HCT116 (cell line): Measurements from ENCODE around the gene HCN4. TPM values are rescaled to one million over a fixed set of nuclear protein-coding genes. Genes with fewer than 3 reads are reported as not detected.

ENCODE experiments used
- ATAC-seq: fragments of 200-7000 bp; cut with Tn5 transposase; 2 replicates; pipeline ENCODE4 v1.9.1; 2020; ENCODE audit warnings: mild to moderate bottlenecking, moderate library complexity
- Bru-seq: library from RNA; stranded (reverse); fragments of 400-500 nt; gene quantifications from one replicate; lab custom pipeline; 2021; lab: Mats Ljungman, UMichigan
- BruChase-seq, 2 experiments: library from RNA; stranded (reverse); fragments of 400-500 nt; gene quantifications; one replicate each; lab custom pipeline; 2021; lab: Mats Ljungman, UMichigan
- BruUV-seq: library from RNA; stranded (reverse); fragments of 400-500 nt; replicated peaks from 2 replicates; lab custom pipeline; 2021; lab: Mats Ljungman, UMichigan
- CTCF ChIA-PET: fragments of 300-600 bp; sonication (Branson Sonifier 250); formaldehyde crosslinking; loops from one replicate; lab custom pipeline; 2021; ENCODE audit warnings: antibody characterized with exemption; lab: Charles Lee
- POLR2A ChIA-PET: fragments of 300-600, 350-600 bp; sonication (Branson Sonifier 250); formaldehyde crosslinking; loops from one replicate; lab custom pipeline; 2021; ENCODE audit warnings: antibody characterized with exemption; lab: Charles Lee
- RAD21 ChIA-PET, 2 experiments: fragments of 300-600 bp; sonication (Branson Sonifier 250); formaldehyde crosslinking; loops; one replicate each; lab custom pipeline; 2023; ENCODE audit warnings: low total read pairs in 2 of 2; ENCODE audit not compliant: uncharacterized antibody in 2 of 2, unreplicated experiment in 2 of 2, low non-redundant PET in 1 of 2; lab: Charles Lee
- DNase-seq: peaks from one replicate; pipeline ENCODE4 v3.0.0-alpha.2; 2010; ENCODE audit warnings: low read depth, low spot score
- H2AFZ ChIP-seq: fragments of 200-600 bp; shearing (Covaris generic), sonication (generic); 2 replicates; pipeline ENCODE4 v1.6.1; 2017; ENCODE audit warnings: low read depth, mixed run types, mixed read lengths, antibody characterized with exemption, low read length; ENCODE audit not compliant: poor library complexity, severe bottlenecking
- H3K27ac ChIP-seq: 2 replicates; pipeline ENCODE4 v1.5.1; 2012; ENCODE audit warnings: low read depth, low read length
- H3K27me3 ChIP-seq: fragments of 200-600 bp; sonication (generic); 2 replicates; pipeline ENCODE4 v1.6.1; 2016; ENCODE audit warnings: mixed run types, low read length, mixed read lengths; ENCODE audit not compliant: insufficient read depth
- H3K36me3 ChIP-seq, 2 experiments: fragments of 200-500 bp in 1 of 2; fragments of 200-600 bp in 1 of 2; sonication (Bioruptor generic) in 1 of 2; sonication (generic) in 1 of 2; 2 replicates each; pipeline versions ENCODE4 v1.5.1 to v1.6.1; 2014 to 2016; ENCODE audit warnings: low read length in 2 of 2, inconsistent platforms in 1 of 2, mixed read lengths in 1 of 2, mixed run types in 1 of 2; ENCODE audit not compliant: insufficient read depth in 2 of 2, control insufficient read depth in 1 of 2
- H3K4me1 ChIP-seq, 2 experiments: fragments of 200-600 bp in 1 of 2; sonication (generic) in 1 of 2; 2 replicates each; pipeline versions ENCODE4 v1.5.1 to v1.6.1; 2012 to 2017; ENCODE audit warnings: low read length in 2 of 2, inconsistent platforms in 1 of 2, mild to moderate bottlenecking in 1 of 2, mixed read lengths in 1 of 2, mixed run types in 1 of 2, moderate library complexity in 1 of 2; ENCODE audit not compliant: insufficient read depth in 2 of 2, control insufficient read depth in 1 of 2
- H3K4me2 ChIP-seq: fragments of 200-600 bp; sonication (generic); 2 replicates; pipeline ENCODE4 v1.6.1; 2017; ENCODE audit warnings: mixed run types, low read length, mixed read lengths
- H3K4me3 ChIP-seq, 2 experiments: fragments of 200-600 bp in 1 of 2; sonication (generic) in 1 of 2; replicated peaks in 1 of 2; 2 replicates each; pipeline ENCODE4 v1.5.1; 2011 to 2016; ENCODE audit warnings: low read length in 2 of 2, control low read depth in 1 of 2, low read depth in 1 of 2, mild to moderate bottlenecking in 1 of 2, mixed read lengths in 1 of 2, mixed run types in 1 of 2
- H3K79me2 ChIP-seq: fragments of 200-600 bp; sonication (generic); 2 replicates; pipeline ENCODE4 v1.6.1; 2017; ENCODE audit warnings: mild to moderate bottlenecking, mixed run types, low read length, moderate library complexity, mixed read lengths; ENCODE audit not compliant: insufficient read depth
- H3K9ac ChIP-seq: fragments of 200-600 bp; sonication (generic); 2 replicates; pipeline ENCODE4 v1.6.1; 2016; ENCODE audit warnings: low read length, mixed read lengths
- H3K9me2 ChIP-seq: fragments of 200-600 bp; sonication (generic), shearing (Covaris generic); 2 replicates; pipeline ENCODE4 v1.6.1; 2017; ENCODE audit warnings: mixed run types, mild to moderate bottlenecking, moderate library complexity; ENCODE audit not compliant: insufficient read depth
- H3K9me3 ChIP-seq, 2 experiments: fragments of 200-500 bp in 1 of 2; fragments of 200-600 bp in 1 of 2; sonication (Bioruptor generic) in 1 of 2; sonication (generic) in 1 of 2; 2 replicates each; pipeline ENCODE4 v1.6.1; 2014 to 2017; ENCODE audit warnings: low read length in 2 of 2, mixed read lengths in 2 of 2, inconsistent platforms in 1 of 2, low read depth in 1 of 2, mild to moderate bottlenecking in 1 of 2, mixed run types in 1 of 2, moderate library complexity in 1 of 2; ENCODE audit not compliant: control insufficient read depth in 1 of 2, insufficient read depth in 1 of 2
- H4K20me1 ChIP-seq: fragments of 200-600 bp; sonication (generic), shearing (Covaris generic); 2 replicates; pipeline ENCODE4 v1.6.1; 2017; ENCODE audit warnings: mixed run types, mild to moderate bottlenecking, moderate library complexity; ENCODE audit not compliant: insufficient read depth
- ATF3 ChIP-seq: IDR thresholded peaks from 2 replicates; pipeline ENCODE4 v1.6.1; 2012
- CBX3 ChIP-seq: IDR thresholded peaks from 2 replicates; pipeline ENCODE4 v1.6.1; 2012; ENCODE audit warnings: low read depth
- CEBPB ChIP-seq: IDR thresholded peaks from 2 replicates; pipeline ENCODE4 v1.6.1; 2012; ENCODE audit warnings: low read depth
- CTCF ChIP-seq, 3 experiments: fragments of 200-600 bp in 1 of 3; sonication (generic) in 1 of 3; IDR thresholded peaks in 2 of 3; conservative IDR thresholded peaks in 1 of 3; 2 replicates each; pipeline ENCODE4 v1.5.1; 2012 to 2017; ENCODE audit warnings: low read depth in 2 of 3, low read length in 2 of 3, antibody characterized with exemption in 1 of 3, borderline replicate concordance in 1 of 3, control low read depth in 1 of 3, mild to moderate bottlenecking in 1 of 3, mixed read lengths in 1 of 3, mixed run types in 1 of 3, moderate library complexity in 1 of 3; ENCODE audit not compliant: insufficient read depth in 1 of 3
- EGR1 ChIP-seq: IDR thresholded peaks from 2 replicates; pipeline ENCODE4 v1.6.1; 2012; ENCODE audit warnings: low read depth
- EZH2 ChIP-seq: fragments of 200-600 bp; sonication (generic); IDR thresholded peaks from 2 replicates; pipeline ENCODE4 v1.6.1; 2017; ENCODE audit warnings: antibody characterized with exemption, mixed run types
- MAX ChIP-seq: IDR thresholded peaks from 2 replicates; pipeline ENCODE4 v1.6.1; 2012
- POLR2A ChIP-seq: IDR thresholded peaks from 2 replicates; pipeline ENCODE4 v1.7.0; 2011; ENCODE audit warnings: borderline replicate concordance; ENCODE audit not compliant: insufficient read depth, insufficient read length; ENCODE audit errors: extremely low read depth
- POLR2AphosphoS5 ChIP-seq: IDR thresholded peaks from 2 replicates; pipeline ENCODE4 v1.6.1; 2011; ENCODE audit warnings: mild to moderate bottlenecking, low read depth, low read length, moderate library complexity
- RAD21 ChIP-seq: IDR thresholded peaks from 2 replicates; pipeline ENCODE4 v1.6.1; 2012; ENCODE audit warnings: low read depth, mild to moderate bottlenecking
- SP1 ChIP-seq: IDR thresholded peaks from 2 replicates; pipeline ENCODE4 v1.6.1; 2012; ENCODE audit warnings: low read depth
- SRF ChIP-seq: IDR thresholded peaks from 2 replicates; pipeline ENCODE4 v1.6.1; 2012; ENCODE audit warnings: low read depth
- TCF7L2 ChIP-seq: IDR thresholded peaks from 2 replicates; pipeline ENCODE4 v1.7.0; 2011; ENCODE audit warnings: borderline replicate concordance, inconsistent platforms; ENCODE audit not compliant: insufficient read depth, insufficient read length; ENCODE audit errors: extremely low read depth
- YY1 ChIP-seq: IDR thresholded peaks from 2 replicates; pipeline ENCODE4 v1.6.1; 2011; ENCODE audit warnings: low read length, low read depth, moderate library complexity, mild to moderate bottlenecking; ENCODE audit not compliant: insufficient replicate concordance; ENCODE audit errors: extremely low read depth
- ZFX ChIP-seq: fragments of 450-650 bp; IDR thresholded peaks from 2 replicates; pipeline ENCODE4 v1.6.1; 2017
- ZNF274 ChIP-seq: fragments of 200-500 bp; sonication (Bioruptor generic); IDR thresholded peaks from 2 replicates; pipeline ENCODE4 v1.6.1; 2014; ENCODE audit warnings: mild to moderate bottlenecking, low read depth, low read length, inconsistent platforms
- intact Hi-C: fragments of 100-400 bp; cut with micrococcal nuclease; formaldehyde crosslinking; loops from 2 replicates; pipeline ENCODE4 v1.10.0; 2022
- long read RNA-seq: library from polyadenylated mRNA; unstranded; transcript quantifications from one replicate; pipeline ENCODE4 v2.0.0, GENCODE V29; 2021; ENCODE audit not compliant: unreplicated experiment
- polyA plus RNA-seq: library from polyadenylated mRNA; unstranded; fragments of >200 nt; gene quantifications from 2 replicates; pipeline ENCODE4 v1.2.1, GENCODE V29; 2012; ENCODE audit warnings: missing spikeins
- total RNA-seq: library from RNA; stranded (reverse); gene quantifications from one replicate; pipeline ENCODE4 v1.2.1, GENCODE V29; 2021; ENCODE audit not compliant: unreplicated experiment

HCN4 gene
- total RNA-seq (1.7 TPM), Bru-seq, nascent RNA (percentile 27 among the genes with signal in this experiment), BruChase-seq, experiment 1, labeled RNA remaining after a 6-hour chase (percentile 25 among the genes with signal in this experiment), BruChase-seq, experiment 2, labeled RNA remaining after a 2-hour chase (percentile 33 among the genes with signal in this experiment)
- 0.56 and 0.60 TPM in 2 replicates for polyA plus RNA-seq
- long read RNA-seq, partial matches to known transcripts, result 0 of 1 reads
- long read RNA-seq, other reads (novel, unspliced or antisense), result 1 of 1 reads

GRCh38 chr15:73368301-73369136, at the start of gene HCN4:
TSS of gene HCN4 (minus strand) at chr15:73368958. CDS start at chr15:73368270, 688 bp downstream.
- Histone ChIP-seq H2AFZ (no peak within 1 kb of the TSS), H3K36me3 (no peaks in the 10 kb centered on the region), H3K4me1 (no peaks in the 10 kb centered on the region), H3K9me3 (no peaks in the 10 kb centered on the region), H4K20me1 (no peaks in the 10 kb centered on the region), H3K9me2 (no peaks in the 10 kb centered on the region), H3K27ac (peak within 1 kb of the TSS; percentile 48; the same call in 1 of the 2 replicates), H3K27me3 (0 out of 2 replicates have a peak, but pooled peaks cover 2% of the 10 kb centered on the region), H3K79me2 (no peaks in the 10 kb centered on the region), H3K4me2 (peak within 1 kb of the TSS; percentile 84), H3K9ac (peak within 1 kb of the TSS; percentile 41), H3K4me3 (peak within 1 kb of the TSS; percentile 33 to 63)
- intact Hi-C loops, result no loop called here
- no peak for TF ChIP-seq ZNF274
- TF ChIP-seq ZFX, result peak; percentile 19; the same call in 1 of the 2 replicates
- POLR2A ChIA-PET, result interaction anchor here (0.6 to 1.0 kb wide), 2 partner anchors 51 to 375 kb away, joined by 3 read pairs; no protein-coding TSS in a partner anchor
- RAD21 ChIA-PET, result no interaction called here
- CTCF ChIA-PET, result no interaction called here
- DNase-seq (no peak), ATAC-seq (peak; percentile 85)
- no TSS peak for BruUV-seq

- RAD21 ChIA-PET, result no interaction called here
- Histone ChIP-seq H2AFZ (no peak overlapping the region), H3K9ac (no peak overlapping the region), H3K9me2 (no peaks in the 10 kb centered on the region), H3K79me2 (no peaks in the 10 kb centered on the region), H3K36me3 (no peaks in the 10 kb centered on the region), H3K4me1 (no peaks in the 10 kb centered on the region), H4K20me1 (no peaks in the 10 kb centered on the region), H3K4me3 (no peak overlapping the region), H3K27ac (no peak overlapping the region), H3K27me3 (no peaks in the 10 kb centered on the region), H3K9me3 (no peaks in the 10 kb centered on the region), H3K4me2 (no peak overlapping the region)
- intact Hi-C loops, result no loop called here
- DNase-seq, result no peak
- CTCF ChIA-PET, result no interaction called here
- no peak for ATAC-seq
- POLR2A ChIA-PET, result no interaction called here
- no peak for TF ChIP-seq TCF7L2
- no peak for TF ChIP-seq ATF3
- TF ChIP-seq EGR1, result no peak
- TF ChIP-seq SRF, result no peak
- TF ChIP-seq CEBPB, result no peak
- TF ChIP-seq EZH2, result no peak
- TF ChIP-seq POLR2A, result no peak
- TF ChIP-seq ZNF274, result no peak
- TF ChIP-seq CTCF (IDR thresholded peaks at IDR 0.05 in 2 of 3, conservative IDR thresholded peaks at IDR 0.05 in 1 of 3; ENCODE audit: borderline replicate concordance in 1 of 3, insufficient read depth in 1 of 3, low read depth in 2 of 3, low read length in 2 of 3), result no peak
- TF ChIP-seq CBX3, result no peak
- no peak for TF ChIP-seq RAD21
- no peak for TF ChIP-seq SP1
- no peak for TF ChIP-seq POLR2AphosphoS5
- TF ChIP-seq MAX, result no peak
- no peak for TF ChIP-seq YY1
- BruUV-seq, result no TSS peak
Observed at GRCh38 chr15:73414876-73415275, 46.1 kb upstream of the HCN4 start.
